ENCODE data around the gene UMPS.

UMPS gene

DNA sequence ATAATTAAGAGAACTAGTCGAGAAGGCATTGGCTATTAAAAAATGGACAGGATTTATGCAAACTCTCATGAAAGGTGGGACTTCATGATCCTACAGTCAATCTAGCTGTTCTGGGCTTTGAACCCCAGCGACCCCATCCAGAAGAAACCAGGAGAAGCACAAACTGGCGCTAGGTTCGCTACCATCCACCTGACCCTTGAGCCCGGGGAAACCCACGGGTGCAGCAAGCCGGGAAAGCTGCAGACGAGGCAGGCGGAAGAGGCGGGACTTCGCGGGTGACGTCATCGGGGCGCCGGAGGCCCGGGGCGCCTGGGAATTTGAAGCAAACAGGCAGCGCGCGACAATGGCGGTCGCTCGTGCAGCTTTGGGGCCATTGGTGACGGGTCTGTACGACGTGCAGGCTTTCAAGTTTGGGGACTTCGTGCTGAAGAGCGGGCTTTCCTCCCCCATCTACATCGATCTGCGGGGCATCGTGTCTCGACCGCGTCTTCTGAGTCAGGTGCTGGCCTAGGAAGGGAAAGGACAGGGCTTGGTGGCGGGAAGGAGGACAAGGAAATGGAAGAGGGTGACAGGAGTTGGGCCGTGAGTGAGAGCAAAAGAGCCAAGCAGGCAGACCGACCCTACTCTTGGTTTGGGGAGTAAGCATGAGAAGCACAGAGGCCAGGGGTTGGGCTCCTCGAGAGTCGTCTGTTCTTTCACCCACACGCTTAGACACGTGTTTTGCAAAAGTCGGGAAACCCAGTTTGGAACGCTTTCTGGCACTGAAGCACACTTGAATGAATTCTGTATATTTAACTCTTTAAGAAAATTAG, at the start of gene UMPS:
UMPS (plus strand) TSS at position 324 of the 812 bp plus-strand sequence; CDS start at position 344, 20 bp downstream.
- peak; percentile 43 to 45 for DNase-seq (ENCODE audit: low read depth in 2 of 2)

DNA sequence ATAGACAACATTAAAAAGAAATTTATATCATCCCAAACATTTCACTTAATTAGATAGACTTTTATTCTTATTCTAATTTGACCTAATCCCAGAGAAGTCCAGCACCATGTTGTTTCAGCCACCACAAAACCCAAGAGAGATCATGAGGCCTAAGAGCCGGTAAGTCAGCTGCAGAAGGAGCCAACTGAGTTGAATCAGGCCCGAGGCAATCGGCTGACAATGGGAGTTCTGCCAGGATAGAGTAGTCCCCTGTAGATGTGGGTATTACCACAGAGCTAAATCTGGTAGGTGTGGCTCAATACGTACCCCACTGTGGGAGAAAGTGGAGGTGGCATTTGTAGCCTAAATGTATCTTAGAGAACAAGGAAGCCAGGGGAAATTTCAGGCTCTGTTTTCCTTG, 49.7 kb upstream of the UMPS start:
- no peak for DNase-seq (ENCODE audit: low read depth in 2 of 2)

DNA sequence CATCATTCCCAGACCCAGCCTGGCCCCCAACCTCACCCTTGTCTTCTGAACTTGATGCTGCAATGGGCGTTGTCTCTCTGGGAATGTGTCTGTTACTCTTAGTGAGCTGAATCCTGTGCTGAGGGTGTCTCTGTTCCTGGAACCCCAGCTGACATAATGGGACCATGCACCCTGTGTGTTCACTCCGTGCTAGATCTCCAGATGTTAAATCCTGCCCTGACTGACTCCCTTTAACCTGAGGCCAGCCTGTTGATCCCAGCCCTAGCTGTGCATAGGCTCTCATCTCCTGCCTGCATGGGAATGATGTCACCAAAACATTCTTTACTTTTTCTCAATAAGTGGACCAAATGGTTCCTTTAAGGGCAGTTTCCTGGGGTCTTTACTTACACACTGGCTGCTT, 48.0 kb upstream of the UMPS start:
- DNase-seq (ENCODE audit: low read depth in 2 of 2), result no peak

DNA sequence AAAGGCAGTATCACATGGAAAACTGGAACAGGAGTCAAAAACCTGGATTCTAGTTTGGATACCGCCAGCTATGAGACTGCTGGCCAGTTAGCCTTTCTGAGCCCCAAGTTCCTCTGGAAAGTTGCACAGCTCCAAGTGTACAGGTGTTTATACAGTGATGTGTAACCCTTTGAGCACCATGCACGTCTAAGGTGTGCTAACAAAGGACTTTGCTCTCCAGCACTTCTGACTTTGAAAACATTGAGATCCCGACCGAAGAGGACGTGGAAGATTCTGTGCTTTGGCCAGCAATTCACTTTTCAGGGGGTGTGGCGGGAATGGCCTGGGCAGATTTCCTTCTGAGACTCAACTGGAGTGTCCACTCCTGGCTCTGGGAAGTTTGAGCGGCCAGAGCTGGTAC, 45.8 kb upstream of the UMPS start:
- DNase-seq (ENCODE audit: low read depth in 2 of 2), result no peak

DNA sequence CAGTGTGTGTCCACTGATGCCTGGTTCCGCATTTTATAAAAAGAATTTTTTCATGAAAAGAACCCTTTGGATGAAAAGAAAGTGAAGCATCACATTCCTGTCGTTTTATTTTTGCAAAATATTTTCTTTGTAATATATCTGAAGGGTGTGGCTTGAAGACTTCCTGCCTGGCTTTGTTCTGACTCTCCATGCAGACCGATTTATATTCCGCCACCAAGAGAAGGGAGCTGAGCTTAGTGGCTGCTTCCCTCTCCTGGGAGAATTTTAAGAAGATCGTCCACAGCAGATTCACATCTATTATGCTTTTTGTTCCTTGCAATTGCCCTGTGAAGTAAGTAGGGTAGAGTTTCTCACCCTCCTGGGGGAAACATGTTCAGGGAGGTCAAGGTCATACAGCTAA, 45.2 kb upstream of the UMPS start:
- DNase-seq (ENCODE audit: low read depth in 2 of 2), result no peak

DNA sequence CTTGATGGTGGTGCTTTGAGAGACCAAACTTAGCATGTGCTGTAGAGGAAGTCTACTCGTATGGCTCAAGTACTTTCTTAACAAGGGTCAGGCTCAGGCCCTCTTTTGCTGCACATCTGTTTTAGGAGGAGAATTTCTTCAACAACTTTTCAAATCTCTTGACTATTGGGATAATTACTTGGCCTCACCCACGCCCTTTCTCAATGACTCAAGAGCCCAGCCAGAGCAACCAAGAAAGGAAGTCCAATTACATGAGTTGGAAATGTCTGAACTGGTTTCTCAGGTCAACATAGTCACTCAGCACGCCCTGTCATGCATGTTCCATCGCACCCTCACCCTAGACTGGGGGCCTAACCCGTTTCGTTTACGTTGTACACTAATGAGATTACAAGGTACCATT, 44.8 kb upstream of the UMPS start:
- no peak for DNase-seq (ENCODE audit: low read depth in 2 of 2)

DNA sequence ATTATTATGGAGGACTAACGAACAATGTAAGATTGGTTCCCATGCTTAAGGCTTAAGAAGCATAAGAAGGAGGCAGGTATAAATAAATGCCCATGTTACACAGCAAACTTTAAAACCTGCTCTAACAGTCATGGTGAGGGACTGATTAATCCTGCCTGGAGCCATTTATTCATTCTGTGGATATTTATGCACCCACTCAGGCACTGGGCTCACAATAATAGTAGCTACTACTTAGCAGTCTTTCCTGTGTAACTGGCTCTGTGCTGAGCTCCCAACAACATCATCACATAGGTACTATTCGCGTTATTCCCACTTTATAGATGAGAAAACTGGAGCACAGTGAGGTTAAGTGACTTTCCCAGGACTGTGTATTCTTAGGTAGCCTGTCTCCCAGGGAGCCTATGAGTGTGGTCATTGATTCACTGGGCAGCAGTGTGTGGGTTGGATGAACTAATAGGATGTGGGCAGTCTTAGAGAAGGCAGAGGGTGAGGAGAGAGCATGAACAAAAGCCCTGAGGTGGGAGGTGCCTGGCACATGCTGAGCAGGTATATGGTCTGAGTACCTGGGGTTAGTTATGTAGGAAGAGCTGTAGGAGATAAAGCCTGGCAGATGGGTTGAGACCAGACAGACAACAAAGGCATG, 44.1 kb upstream of the UMPS start:
- DNase-seq (ENCODE audit: low read depth in 2 of 2), result no peak

DNA sequence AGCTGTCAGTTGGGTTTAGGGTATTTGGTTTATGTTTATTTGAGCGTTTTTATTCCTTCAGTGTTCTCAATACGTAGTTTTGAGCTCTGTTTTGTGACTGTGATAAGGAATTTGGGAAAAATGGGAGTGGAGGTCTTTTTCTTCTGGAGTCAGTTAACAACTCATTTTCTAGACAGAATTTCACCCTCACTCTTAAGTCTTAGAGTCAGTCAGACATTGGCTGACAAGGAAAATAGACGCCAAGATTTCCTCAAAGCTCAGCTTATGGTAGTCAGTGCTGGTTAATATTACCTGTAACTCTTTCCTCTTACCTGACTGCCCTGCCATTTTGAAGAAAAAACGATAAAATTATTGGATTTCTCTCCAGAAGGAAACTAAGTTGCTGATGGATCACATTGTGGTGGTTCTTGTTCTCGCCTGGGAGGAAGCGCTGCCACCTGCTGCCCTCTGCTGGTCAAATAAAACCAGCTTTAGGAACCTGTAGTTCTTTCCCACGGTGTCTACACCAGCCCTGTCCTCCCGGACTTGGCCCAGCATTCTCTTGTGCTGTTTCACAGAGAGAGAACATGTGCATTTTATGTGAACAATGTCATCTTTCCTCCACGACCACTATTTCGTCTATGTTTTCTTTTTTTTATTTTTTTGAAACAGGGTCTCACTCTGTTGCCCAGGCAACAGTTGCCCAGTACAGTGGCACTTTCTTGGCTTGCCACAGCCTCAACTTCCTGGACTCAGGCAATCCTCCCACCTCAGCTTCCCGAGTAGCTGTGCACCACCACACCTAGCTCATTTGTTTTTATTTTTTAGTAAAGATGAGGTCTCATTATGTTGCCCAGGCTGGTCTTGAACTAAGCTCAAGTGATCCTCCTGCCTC, 41.4 kb upstream of the UMPS start:
- DNase-seq (ENCODE audit: low read depth in 2 of 2), result peak; percentile 38 to 42

DNA sequence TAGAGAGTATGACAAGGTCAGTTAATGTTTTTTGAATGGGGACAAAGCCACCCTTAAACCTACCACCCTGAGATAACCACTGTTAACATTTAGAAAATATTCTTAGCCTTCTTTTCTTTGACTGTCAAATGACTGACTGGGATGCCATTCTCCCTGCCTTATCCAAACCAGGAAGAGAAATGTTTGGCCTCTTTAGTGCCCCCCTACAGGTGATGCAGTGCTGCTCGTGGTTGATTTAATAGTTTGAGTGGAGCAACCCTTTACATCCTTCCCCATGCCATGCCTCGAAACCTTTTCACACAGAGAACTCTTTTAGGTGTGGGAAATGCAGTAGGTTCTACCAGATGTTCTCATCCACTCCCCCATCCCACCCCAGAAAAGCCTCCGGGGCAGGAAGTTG, 38.7 kb upstream of the UMPS start:
- no peak for DNase-seq (ENCODE audit: low read depth in 2 of 2)

DNA sequence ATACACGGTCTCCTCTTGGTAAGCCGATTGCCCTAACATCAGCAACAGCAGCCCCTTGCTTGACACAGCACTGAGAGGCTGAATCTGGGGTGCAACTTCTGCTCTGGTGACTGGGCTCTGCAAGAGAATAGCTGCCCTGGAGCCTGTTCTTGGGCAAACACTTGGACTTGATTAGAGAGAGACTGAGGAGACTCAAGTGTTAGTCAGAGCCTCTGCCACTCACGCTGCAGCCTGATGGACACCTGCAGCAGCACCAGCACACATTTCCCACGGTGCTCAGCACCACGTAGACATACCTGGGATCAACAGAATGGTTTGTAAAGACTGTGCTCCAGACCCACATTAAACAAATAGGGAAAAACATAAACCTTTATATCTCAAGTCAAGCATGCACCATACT, 35.8 kb upstream of the UMPS start:
- DNase-seq (ENCODE audit: low read depth in 2 of 2), result no peak

DNA sequence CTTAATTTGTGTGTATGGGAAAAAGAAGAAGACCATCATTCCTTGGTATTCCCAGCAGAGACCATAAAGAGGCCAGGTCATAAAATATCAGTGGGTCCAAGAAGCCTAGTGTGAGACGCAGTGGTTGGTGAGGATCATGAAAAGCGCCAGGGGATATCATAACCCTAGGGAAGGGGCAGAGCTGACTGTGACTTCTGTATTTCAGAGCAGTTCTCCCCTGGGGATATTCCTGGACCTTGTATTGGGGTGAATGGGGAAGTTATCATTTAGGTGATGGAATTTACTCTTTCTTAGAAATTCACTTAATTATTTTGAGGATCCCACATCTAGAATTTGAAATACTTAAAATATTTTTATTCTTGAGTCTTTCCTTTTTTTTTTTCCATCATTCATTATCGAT, 34.9 kb upstream of the UMPS start:
- DNase-seq (ENCODE audit: low read depth in 2 of 2), result no peak

DNA sequence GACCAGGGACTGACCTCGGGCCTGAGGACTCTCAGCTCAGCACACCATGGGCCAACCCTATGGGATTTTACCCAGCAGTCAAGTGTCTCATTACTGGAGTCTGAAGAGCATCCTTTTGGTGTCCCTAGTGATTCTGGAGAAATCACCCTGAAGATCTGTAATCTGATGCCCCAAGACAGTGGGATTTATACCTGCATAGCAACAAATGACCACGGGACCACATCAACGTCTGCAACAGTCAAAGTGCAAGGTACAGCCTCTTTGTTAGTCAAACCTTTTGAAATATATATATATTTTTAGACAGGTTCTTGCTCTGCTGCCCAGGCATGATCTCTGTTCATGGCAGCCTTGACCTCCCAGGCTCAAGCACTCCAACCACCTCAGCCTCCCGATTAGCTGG, 34.2 kb upstream of the UMPS start:
- no peak for DNase-seq (ENCODE audit: low read depth in 2 of 2)

DNA sequence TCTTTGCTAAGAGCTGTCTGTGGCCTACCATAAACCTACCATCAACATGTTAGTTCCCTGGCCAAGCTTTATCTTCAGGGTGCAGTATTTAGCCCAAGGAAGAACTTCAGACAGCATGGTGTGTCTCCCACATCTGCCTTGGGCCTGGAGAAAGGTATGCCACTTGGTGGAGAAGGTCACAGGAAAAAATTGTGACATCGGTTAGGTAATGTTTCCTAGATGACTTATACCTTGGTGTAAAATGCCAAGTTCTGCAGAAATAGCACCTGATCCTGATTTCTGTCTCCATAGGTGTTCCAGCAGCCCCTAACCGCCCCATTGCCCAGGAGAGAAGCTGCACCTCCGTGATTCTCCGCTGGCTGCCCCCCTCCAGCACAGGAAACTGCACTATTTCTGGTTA, 33.0 kb upstream of the UMPS start:
- DNase-seq (ENCODE audit: low read depth in 2 of 2), result no peak

DNA sequence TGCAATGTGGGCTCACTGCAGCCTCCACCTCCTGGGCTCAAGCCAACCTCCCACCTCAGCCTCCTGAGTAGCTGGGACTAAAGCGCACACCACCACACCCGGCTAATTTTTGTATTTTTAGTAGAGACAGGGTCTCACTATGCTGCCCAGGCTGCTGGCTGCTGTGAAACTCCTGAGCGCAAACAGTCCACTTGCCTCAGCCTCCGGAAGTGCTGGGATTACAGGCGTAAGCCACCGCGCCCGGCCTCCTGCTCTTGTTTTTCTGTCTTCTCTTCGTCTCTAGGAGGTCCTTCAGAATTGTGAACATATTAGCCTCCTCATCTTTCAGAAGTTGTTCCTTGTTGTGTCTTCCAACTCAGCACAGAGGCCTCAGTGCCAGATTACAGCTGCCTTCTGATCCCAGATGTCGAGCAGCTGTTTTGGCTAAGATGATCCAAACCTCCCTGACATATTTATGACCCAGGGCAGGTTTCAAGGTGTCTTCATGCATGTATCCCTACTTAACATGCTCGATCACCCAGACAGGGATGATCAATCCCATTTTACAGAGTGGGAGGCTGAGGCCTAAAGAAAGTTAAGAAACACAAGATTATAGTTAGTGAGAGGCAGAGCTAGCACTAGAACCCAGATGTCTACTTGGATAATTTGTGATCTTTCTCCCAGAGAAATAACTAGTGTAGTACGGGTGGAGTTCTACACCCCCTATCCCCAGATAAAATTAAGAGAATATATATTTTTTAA, 32.1 kb upstream of the UMPS start:
- DNase-seq (ENCODE audit: low read depth in 2 of 2), result no peak

DNA sequence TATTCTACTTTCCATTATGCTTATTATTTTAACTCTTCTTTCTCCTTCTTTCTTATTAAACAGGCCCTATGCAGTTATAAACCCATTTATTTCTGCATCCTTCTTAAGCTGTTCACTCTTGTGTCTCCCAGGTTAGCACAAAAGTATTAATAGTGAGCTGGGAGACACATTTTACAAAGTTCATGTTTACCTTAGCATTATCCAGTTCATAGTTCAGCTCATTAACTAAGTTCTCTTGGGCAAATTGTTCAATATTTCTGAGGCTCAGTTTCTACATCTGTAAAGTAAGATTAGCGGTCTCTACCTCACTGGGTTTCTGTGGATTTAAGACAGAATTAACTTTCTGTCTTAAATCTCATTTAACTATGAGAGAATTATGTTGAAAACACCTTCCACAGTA, 31.2 kb upstream of the UMPS start:
- no peak for DNase-seq (ENCODE audit: low read depth in 2 of 2)

DNA sequence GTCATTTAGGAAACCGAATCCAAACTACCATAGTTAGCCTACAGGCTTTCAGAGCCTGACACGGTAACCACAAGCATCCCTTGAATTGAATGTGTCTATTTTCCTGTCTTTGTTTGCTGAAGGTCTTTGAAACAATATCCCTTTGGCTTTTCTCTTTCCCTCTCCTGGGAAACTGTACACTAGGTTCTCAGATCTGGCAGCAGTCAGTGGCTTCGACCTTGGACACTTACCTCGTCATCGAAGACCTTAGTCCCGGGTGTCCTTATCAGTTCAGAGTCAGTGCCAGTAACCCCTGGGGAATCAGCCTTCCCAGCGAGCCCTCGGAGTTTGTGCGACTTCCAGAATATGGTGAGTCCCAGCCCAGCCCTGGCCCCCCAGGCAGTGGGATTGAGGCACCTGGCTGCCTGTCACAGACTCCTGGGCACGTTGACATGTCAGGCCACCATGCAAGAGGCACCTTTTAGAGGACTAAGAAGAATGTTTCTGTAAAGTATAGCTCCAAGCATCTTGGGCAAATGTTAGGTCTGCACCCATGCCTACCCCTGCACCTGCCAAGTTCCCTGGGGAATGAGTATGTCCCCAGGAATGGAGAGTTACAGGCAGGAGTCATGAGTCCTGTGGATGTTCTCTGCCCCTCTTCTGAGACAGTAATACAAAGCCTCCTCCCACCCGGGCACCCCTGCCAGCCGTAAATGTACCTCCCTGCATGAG, 30.4 kb upstream of the UMPS start:
- no peak for DNase-seq (ENCODE audit: low read depth in 2 of 2)

DNA sequence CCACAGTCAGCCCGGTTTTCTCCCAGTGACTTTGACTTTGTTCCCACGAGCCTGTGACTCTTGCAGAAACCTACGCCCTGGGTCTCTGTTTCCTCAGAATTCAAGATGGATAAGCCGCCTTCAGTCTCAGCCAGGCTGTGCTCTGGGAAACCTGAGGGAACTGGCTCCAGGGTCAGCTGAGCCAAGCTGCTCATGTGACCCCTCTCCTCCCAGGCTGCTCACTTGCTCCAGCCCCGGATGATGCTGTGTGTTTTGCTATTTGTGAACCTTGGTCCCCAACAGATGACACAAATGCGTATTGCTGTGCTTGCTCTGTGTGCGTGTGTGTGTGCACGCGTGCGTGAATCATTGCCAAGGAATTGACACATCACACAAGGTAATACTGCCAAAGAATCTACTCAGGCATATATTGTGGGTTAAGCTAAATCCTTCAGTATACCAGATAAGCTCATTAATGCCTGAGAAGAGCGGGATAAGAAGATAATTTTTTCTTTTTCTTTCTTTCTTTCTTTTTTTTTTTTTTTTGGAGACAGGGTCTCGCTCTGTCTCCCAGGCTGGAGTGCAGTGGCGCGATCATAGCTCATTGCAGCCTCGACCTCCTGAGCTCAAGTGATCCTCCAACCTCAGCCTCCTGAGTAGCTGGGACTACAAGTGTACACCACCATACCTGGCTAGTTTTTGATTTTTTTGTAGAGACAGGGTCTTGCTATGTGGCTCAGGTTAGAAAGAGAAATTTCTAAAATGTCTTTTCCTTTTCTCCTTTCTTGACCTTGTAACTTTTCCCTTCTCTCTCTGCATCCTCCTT, 29.2 kb upstream of the UMPS start:
- no peak for DNase-seq (ENCODE audit: low read depth in 2 of 2)

DNA sequence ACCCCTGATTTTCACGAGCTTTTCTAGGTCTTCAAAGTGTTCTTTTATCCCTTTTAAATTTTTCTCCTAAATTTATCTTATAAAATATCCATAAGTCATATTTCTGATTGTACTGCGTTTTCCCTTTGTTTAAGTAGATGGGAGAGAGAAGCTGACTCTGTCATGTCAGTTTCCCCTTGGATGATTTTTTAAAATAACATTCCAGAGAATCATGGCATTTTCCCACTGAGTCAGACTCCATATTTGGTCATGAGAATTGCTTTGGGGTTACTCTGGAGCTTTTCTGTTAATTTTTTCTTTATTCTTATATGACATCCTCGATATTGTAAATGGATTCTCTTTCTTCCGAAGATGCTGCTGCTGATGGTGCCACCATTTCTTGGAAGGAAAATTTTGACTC, 28.6 kb upstream of the UMPS start:
- peak; percentile 71 to 72 for DNase-seq (ENCODE audit: low read depth in 2 of 2)

DNA sequence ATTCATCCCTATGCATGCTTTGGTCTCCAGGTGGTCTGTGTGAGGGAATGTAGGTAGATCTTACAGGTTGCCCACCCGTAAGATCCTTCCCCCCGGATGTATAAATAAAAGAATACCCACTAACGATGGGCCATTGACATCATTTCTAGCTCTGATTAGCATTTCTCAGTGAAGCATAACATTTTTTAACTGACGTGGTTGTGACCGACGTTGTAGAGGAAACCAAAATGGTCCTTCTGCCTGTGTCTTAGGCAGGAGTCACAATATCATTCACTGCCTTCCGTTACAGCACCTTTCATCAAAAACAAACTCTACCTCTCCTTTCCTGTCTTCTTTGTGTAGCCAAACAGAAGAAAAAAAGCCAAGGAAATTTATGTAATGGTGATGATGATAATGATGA, 27.3 kb upstream of the UMPS start:
- no peak for DNase-seq (ENCODE audit: low read depth in 2 of 2)

DNA sequence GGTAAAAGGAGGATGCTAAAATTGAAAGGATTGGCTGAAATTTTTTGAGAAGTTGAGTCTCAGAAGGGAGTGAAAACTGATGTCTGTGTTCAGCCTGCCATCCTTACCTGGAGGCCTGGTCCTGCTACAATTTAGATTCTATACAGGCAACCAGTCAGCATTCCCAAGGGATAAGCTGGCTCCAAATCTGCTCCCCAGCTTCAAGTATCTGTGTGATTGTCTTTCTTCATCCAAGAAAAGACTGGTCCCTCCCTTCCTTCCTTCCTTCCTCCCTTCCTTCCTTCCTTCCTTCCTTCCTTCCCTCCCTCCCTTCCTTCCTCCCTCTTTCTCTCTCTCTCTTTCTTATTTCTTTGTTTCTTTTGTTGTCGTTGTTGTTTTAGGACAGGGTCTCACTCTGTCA, 24.7 kb upstream of the UMPS start:
- DNase-seq (ENCODE audit: low read depth in 2 of 2), result no peak
